Limb (tissue), 2 donors: Measurements from ENCODE around the gene SORT1.

ENCODE experiments used
- DNase-seq, 2 donors: peaks; one replicate each; pipeline ENCODE4 v3.0.0-alpha.2; 2016; ENCODE audit errors: extremely low spot score in 2 of 2

Gene SORT1

GRCh38 chr1:109262231-109263055 lies 135.3 kb downstream of the SORT1 start:
- DNase-seq: no peak

GRCh38 chr1:109261578-109261977 lies 136.1 kb downstream of the SORT1 start:
- no peak for DNase-seq

- DNase-seq: no peak
Observed at GRCh38 chr1:109261006-109261405, 136.7 kb downstream of the SORT1 start.

- no peak for DNase-seq
Observed at GRCh38 chr1:109259674-109260557, 137.8 kb downstream of the SORT1 start.
